H1 (cell line): ENCODE results near the gene PLCB2. TPM values are rescaled to one million over a fixed set of nuclear protein-coding genes. Genes with fewer than 3 reads are reported as not detected.

Experiments
- EP300 ChIP-seq, 2 experiments: IDR thresholded peaks; 1 replicate in 1 of 2; 2 replicates in 1 of 2; pipeline ENCODE4 v1.6.1; 2011 to 2012; ENCODE audit warnings: low read depth in 2 of 2, low read length in 2 of 2, mild to moderate bottlenecking in 2 of 2, borderline replicate concordance in 1 of 2, inconsistent platforms in 1 of 2, moderate library complexity in 1 of 2
- TBP ChIP-seq: IDR thresholded peaks from 2 replicates; pipeline ENCODE4 v1.6.1; 2011; ENCODE audit warnings: low read depth, low read length, improper control_type of control experiment
- polyA plus RNA-seq, 7 experiments: library from polyadenylated mRNA; depleted of rRNA in 3 of 7; stranded (reverse) in 5 of 7; unstranded in 2 of 7; fragments of >200 nt in 5 of 7; fragments of 200-250 nt in 2 of 7; gene quantifications; 1 replicate in 5 of 7; 2 replicates in 1 of 7; 4 replicates in 1 of 7; pipeline versions ENCODE4 v1.2.1 to v1.2.3, GENCODE V29; 2011 to 2013; ENCODE audit warnings: missing spikeins in 2 of 7, mixed read lengths in 2 of 7
- total RNA-seq: library from RNA; stranded (reverse); fragmentation: NEBNext Ultra II Directional; extraction: Animal tissue kit (Norgen Biotek cat#: 25700); gene quantifications from 2 replicates; pipeline ENCODE4 v1.2.1, GENCODE V29; 2021

The PLCB2 gene
- total and polyA plus RNA-seq, 2 of the 8 experiments (the other 6 are each of a cell fraction or from before 2014, with no cell fraction given) = 7.2 to 8.4 TPM

- TF ChIP-seq EP300 (IDR thresholded peaks at IDR 0.05; ENCODE audit: borderline replicate concordance in 1 of 2, low read depth in 2 of 2, low read length in 2 of 2) = no peak
- TF ChIP-seq TBP = no peak
- TF ChIP-seq, all 59 proteins: peak for 0
Measured at GRCh38 chr15:40296561-40297230, 11.0 kb downstream of the PLCB2 start (continued).
